ENCODE results near the gene ASTN1.
A peak's percentile ranks its signal among the peaks of the same experiment; 100 is the strongest.

Gene ASTN1

GRCh38 chr1:176989754-176990153 is 174.8 kb downstream of the ASTN1 start:
- no peak for DNase-seq (ENCODE audit: low spot score)

- no peak for DNase-seq (ENCODE audit: low spot score)
These were observed 175.5 kb downstream of the ASTN1 start for GRCh38 chr1:176989023-176989422.

- no peak for DNase-seq (ENCODE audit: low spot score)
These were observed 177.5 kb downstream of the ASTN1 start for GRCh38 chr1:176987016-176987415.

- no peak for DNase-seq (ENCODE audit: low spot score)
These were observed 180.8 kb downstream of the ASTN1 start for GRCh38 chr1:176983731-176984130.

- DNase-seq (ENCODE audit: low spot score): no peak
These were observed 187.7 kb downstream of the ASTN1 start for GRCh38 chr1:176976771-176977170.

GRCh38 chr1:176976225-176976624 is 188.3 kb downstream of the ASTN1 start:
- DNase-seq (ENCODE audit: low spot score): no peak

GRCh38 chr1:176964687-176965086 is 199.8 kb downstream of the ASTN1 start:
- DNase-seq (ENCODE audit: low spot score): no peak

GRCh38 chr1:176963181-176963580 is 201.3 kb downstream of the ASTN1 start:
- no peak for DNase-seq (ENCODE audit: low spot score)

GRCh38 chr1:176961678-176962077 is 202.8 kb downstream of the ASTN1 start:
- no peak for DNase-seq (ENCODE audit: low spot score)

GRCh38 chr1:176959191-176959820 is 205.2 kb downstream of the ASTN1 start:
- no peak for DNase-seq (ENCODE audit: low spot score)

- DNase-seq (ENCODE audit: low spot score): no peak
These were observed 206.9 kb downstream of the ASTN1 start for GRCh38 chr1:176957603-176958002.

GRCh38 chr1:176954242-176954641 is 210.3 kb downstream of the ASTN1 start:
- DNase-seq (ENCODE audit: low spot score): no peak

GRCh38 chr1:176950736-176951324 is 213.7 kb downstream of the ASTN1 start:
- DNase-seq (ENCODE audit: low spot score): no peak

- peak; percentile 3 for DNase-seq (ENCODE audit: low spot score)
These were observed 215.4 kb downstream of the ASTN1 start for GRCh38 chr1:176949033-176949662.

- DNase-seq (ENCODE audit: low spot score): no peak
These were observed 219.9 kb downstream of the ASTN1 start for GRCh38 chr1:176944606-176945005.

GRCh38 chr1:176943783-176944182 is 220.7 kb downstream of the ASTN1 start:
- DNase-seq (ENCODE audit: low spot score): no peak

- DNase-seq (ENCODE audit: low spot score): no peak
These were observed 222.2 kb downstream of the ASTN1 start for GRCh38 chr1:176942346-176942745.

GRCh38 chr1:176939993-176940392 is 224.5 kb downstream of the ASTN1 start:
- DNase-seq (ENCODE audit: low spot score): no peak

- DNase-seq (ENCODE audit: low spot score): no peak
These were observed 226.1 kb downstream of the ASTN1 start for GRCh38 chr1:176938375-176938774.

- DNase-seq (ENCODE audit: low spot score): no peak
These were observed 230.1 kb downstream of the ASTN1 start for GRCh38 chr1:176934370-176934769.

GRCh38 chr1:176932114-176933104 is 232.1 kb downstream of the ASTN1 start:
- DNase-seq (ENCODE audit: low spot score): no peak

GRCh38 chr1:176931526-176931925 is 233.0 kb downstream of the ASTN1 start:
- no peak for DNase-seq (ENCODE audit: low spot score)
